ENCODE results near the gene KCNAB2. TPM values are rescaled to one million over a fixed set of nuclear protein-coding genes. Genes with fewer than 3 reads are reported as not detected.

Gene KCNAB2
- polyA plus RNA-seq, 3 donors = 11.5 to 178 (median 22.7) TPM

DNA sequence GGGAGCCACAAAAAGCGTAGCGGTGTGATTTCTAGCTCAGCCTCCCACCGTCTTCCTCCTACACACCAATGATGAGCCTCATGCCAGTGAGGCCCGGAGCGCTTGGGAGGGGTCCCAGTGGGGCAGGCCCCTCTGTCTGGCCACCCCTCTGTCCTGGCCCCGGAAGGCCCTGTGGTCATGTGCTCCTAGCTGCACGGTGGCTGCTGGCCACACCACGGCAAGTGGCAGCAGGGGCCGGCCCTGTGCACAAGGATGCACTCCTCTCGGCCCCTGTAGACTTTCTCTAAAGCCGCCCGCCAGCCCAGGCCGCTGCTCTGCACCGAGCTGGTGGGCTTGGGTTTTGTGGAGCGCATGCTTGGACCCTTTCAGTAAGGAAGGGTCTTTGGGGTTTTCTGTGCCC, 53.6 kb downstream of the KCNAB2 start:
- TF ChIP-seq, protein P1, sequence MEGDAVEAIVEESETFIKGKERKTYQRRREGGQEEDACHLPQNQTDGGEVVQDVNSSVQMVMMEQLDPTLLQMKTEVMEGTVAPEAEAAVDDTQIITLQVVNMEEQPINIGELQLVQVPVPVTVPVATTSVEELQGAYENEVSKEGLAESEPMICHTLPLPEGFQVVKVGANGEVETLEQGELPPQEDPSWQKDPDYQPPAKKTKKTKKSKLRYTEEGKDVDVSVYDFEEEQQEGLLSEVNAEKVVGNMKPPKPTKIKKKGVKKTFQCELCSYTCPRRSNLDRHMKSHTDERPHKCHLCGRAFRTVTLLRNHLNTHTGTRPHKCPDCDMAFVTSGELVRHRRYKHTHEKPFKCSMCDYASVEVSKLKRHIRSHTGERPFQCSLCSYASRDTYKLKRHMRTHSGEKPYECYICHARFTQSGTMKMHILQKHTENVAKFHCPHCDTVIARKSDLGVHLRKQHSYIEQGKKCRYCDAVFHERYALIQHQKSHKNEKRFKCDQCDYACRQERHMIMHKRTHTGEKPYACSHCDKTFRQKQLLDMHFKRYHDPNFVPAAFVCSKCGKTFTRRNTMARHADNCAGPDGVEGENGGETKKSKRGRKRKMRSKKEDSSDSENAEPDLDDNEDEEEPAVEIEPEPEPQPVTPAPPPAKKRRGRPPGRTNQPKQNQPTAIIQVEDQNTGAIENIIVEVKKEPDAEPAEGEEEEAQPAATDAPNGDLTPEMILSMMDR (IDR thresholded peaks at IDR 0.05) = no peak
- H3K9me3 ChIP-seq (replicated peaks in 1 of 2; ENCODE audit: control insufficient read depth in 1 of 2, insufficient read depth in 1 of 2, low read length in 2 of 2) = no peaks in the 10 kb centered on the region
- no peaks in the 10 kb centered on the region for H3K4me1 ChIP-seq (ENCODE audit: control insufficient read depth in 1 of 2, insufficient read depth in 2 of 2, low read length in 2 of 2)
- H3K27ac ChIP-seq (ENCODE audit: low read depth in 1 of 2, low read length in 2 of 2) = no peak overlapping the region
- H3K9ac ChIP-seq (ENCODE audit: insufficient read depth, low read length, poor library complexity, severe bottlenecking) = no peak overlapping the region
- H4K20me1 ChIP-seq (ENCODE audit: insufficient read depth, low read length) = peaks cover 61% of the 10 kb centered on the region
- peaks cover 27 to 43% of the 10 kb centered on the region in 2 donors for H3K36me3 Mint-ChIP-seq
- peaks cover 3% of the 10 kb centered on the region for H3K4me1 Mint-ChIP-seq
- H3K79me2 ChIP-seq (ENCODE audit: insufficient read depth, low read length) = no peaks in the 10 kb centered on the region
- no peak overlapping the region for H3K4me3 Mint-ChIP-seq
- 84% methylated on average over 9 of the region's 15 CpGs for WGBS (ENCODE audit: insufficient coverage)
- no peak overlapping the region for H3K4me3 ChIP-seq (replicated peaks in 1 of 3; ENCODE audit: low read depth in 2 of 3, low read length in 3 of 3)
- no peaks in the 10 kb centered on the region for H3K27me3 ChIP-seq (ENCODE audit: control insufficient read depth in 2 of 2, insufficient read depth in 2 of 2, low read length in 2 of 2)
- DNase-seq = no peak
- H2AFZ ChIP-seq (ENCODE audit: insufficient read depth, low read depth, low read length, poor library complexity, severe bottlenecking) = no peak overlapping the region
- H3K4me2 ChIP-seq (replicated peaks; ENCODE audit: extremely low read depth, low read length, poor library complexity, severe bottlenecking) = no peak overlapping the region
- peaks cover 51% of the 10 kb centered on the region in 2 donors for H3K36me3 ChIP-seq (replicated peaks in 1 of 2; ENCODE audit: control insufficient read depth in 1 of 2, insufficient read depth in 2 of 2, low read length in 2 of 2)
- H3K27ac Mint-ChIP-seq = no peak overlapping the region
- intact Hi-C loops (cut with micrococcal nuclease) = no loop called here
- H3K27me3 Mint-ChIP-seq (ENCODE audit: low read depth in 3 of 3) = peaks cover 0 to 10% (median 1%) of the 10 kb centered on the region in 3 donors
- no peaks in the 10 kb centered on the region for H3K9me3 Mint-ChIP-seq

DNA sequence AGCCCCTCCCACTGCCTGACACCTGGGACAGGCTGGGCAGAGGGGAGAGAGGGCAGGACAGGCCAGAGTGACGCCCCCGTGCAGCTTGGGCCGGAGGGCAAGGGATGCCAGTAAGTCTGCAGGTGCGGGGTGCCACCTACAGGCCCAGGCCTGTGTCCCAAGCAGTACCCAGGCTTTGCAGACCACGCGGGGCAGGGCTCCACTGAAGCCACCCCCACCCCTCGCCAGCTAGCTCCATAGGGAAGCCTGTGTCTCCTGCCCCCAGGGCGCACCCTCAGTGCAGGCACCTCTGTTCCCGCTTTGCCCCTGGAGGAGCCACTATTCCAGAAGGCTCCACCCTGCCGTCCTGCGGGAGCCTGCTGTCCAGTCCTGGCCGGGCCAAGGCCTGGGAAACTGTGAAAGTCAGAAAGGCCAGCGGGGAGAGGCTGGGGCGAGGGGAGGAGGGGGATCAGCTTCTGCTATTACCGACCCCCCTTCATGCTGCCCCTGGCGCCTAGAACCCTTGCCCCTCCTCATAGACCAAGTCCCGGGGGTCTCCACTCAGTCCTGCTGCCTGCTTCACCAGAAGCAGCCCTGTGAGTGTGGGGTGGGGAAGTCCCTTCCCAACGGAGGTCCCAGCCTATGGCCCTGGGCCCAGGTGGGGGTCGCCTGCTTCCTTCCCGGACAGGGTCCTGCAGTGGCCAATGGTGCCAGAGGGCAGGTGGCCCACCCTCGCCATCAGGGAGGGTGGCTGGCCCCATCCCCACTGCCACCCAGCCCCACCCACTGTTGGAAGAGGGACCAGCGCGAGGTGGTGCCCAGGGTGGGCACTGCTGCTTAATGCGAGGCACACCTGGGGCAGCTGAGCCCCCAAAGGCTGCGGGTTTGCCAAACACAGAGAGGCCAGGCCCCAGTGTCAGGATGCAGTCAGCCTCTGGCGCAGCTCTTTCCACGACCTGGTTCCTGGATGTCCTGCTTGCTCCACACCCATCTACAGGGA, 54.4 kb downstream of the KCNAB2 start:
- H3K27me3 Mint-ChIP-seq (ENCODE audit: low read depth in 3 of 3) = peaks cover 0 to 10% (median 1%) of the 10 kb centered on the region in 3 donors
- Histone ChIP-seq H3K36me3 (replicated peaks in 1 of 2; ENCODE audit: control insufficient read depth in 1 of 2, insufficient read depth in 2 of 2, low read length in 2 of 2) (peaks cover 43% of the 10 kb centered on the region in 2 donors), H3K4me1 (ENCODE audit: control insufficient read depth in 1 of 2, insufficient read depth in 2 of 2, low read length in 2 of 2) (no peaks in the 10 kb centered on the region), H4K20me1 (ENCODE audit: insufficient read depth, low read length) (peaks cover 56% of the 10 kb centered on the region), H3K27me3 (ENCODE audit: control insufficient read depth in 2 of 2, insufficient read depth in 2 of 2, low read length in 2 of 2) (no peaks in the 10 kb centered on the region), H3K9me3 (replicated peaks in 1 of 2; ENCODE audit: control insufficient read depth in 1 of 2, insufficient read depth in 1 of 2, low read length in 2 of 2) (no peaks in the 10 kb centered on the region), H3K4me2 (replicated peaks; ENCODE audit: extremely low read depth, low read length, poor library complexity, severe bottlenecking) (no peak overlapping the region), H3K4me3 (replicated peaks in 1 of 3; ENCODE audit: low read depth in 2 of 3, low read length in 3 of 3) (no peak overlapping the region), H3K79me2 (ENCODE audit: insufficient read depth, low read length) (no peaks in the 10 kb centered on the region), H3K9ac (ENCODE audit: insufficient read depth, low read length, poor library complexity, severe bottlenecking) (no peak overlapping the region), H3K27ac (ENCODE audit: low read depth in 1 of 2, low read length in 2 of 2) (no peak overlapping the region), H2AFZ (ENCODE audit: insufficient read depth, low read depth, low read length, poor library complexity, severe bottlenecking) (no peak overlapping the region)
- no peak overlapping the region for H3K27ac Mint-ChIP-seq
- TF ChIP-seq, protein P1 (IDR thresholded peaks at IDR 0.05) = no peak
- DNase-seq = peak in 1 of 3 donors; percentile 7
- peaks cover 3% of the 10 kb centered on the region for H3K4me1 Mint-ChIP-seq
- H3K4me3 Mint-ChIP-seq = no peak overlapping the region
- WGBS (ENCODE audit: insufficient coverage) = 68% methylated on average over 9 of the region's 27 CpGs
- intact Hi-C loops (cut with micrococcal nuclease) = loop anchor here (10.0 kb wide), 1 partner anchor 145 kb away; the partner anchor contains the start of gene HES3 (in 2 of the 2)
- no peaks in the 10 kb centered on the region for H3K9me3 Mint-ChIP-seq
- H3K36me3 Mint-ChIP-seq = peaks cover 21 to 36% of the 10 kb centered on the region in 2 donors
